T-helper 1 cell treated with Interleukin-12 subunit alpha and Interleukin-12 subunit beta and Interleukin-4 antibody, amounts not matched to agents 30 μg/mL and 1 μg/mL, for 36 hours (primary cell): ENCODE results near the gene MSH6.

ENCODE experiments used
- H3K27ac Mint-ChIP-seq: one replicate; pipeline ENCODE4 v1.8.0; 2021; ENCODE audit warnings: mild to moderate bottlenecking, mixed read lengths
- H3K27me3 Mint-ChIP-seq: one replicate; pipeline ENCODE4 v1.8.0; 2021; ENCODE audit warnings: low read depth, mixed read lengths
- H3K36me3 Mint-ChIP-seq: one replicate; pipeline ENCODE4 v1.8.0; 2021; ENCODE audit warnings: low read depth, mixed read lengths
- H3K4me1 Mint-ChIP-seq: one replicate; pipeline ENCODE4 v1.8.0; 2021; ENCODE audit warnings: low read depth, mixed read lengths
- H3K4me3 Mint-ChIP-seq: one replicate; pipeline ENCODE4 v1.8.0; 2021; ENCODE audit warnings: mild to moderate bottlenecking, moderate library complexity, mixed read lengths
- H3K9me3 Mint-ChIP-seq: one replicate; pipeline ENCODE4 v1.8.0; 2021; ENCODE audit warnings: mixed read lengths

MSH6 gene

DNA sequence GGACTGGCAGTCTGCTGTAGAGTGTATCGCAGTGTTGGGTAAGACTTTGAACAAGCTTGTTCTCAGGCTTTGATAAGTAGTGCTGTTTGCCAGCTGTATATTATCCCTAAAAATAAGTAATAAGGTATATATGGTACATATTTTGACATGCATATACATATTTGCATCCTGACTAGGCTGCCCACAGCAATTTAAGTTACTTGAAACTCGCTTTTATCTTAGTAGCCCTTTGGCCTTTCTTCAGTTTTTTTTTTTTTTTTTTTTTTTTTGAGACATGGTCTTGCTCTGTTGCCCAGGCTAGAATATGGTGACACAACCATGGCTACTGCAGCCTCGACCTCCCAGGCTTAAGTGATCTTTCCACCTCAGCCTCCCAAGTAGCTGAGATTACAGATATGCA is 18.2 kb downstream of the MSH6 start:
- no peak overlapping the region for H3K4me3 Mint-ChIP-seq
- no peak overlapping the region for H3K27ac Mint-ChIP-seq
- peaks cover 74% of the 10 kb centered on the region for H3K36me3 Mint-ChIP-seq
- H3K9me3 Mint-ChIP-seq = peaks cover 10% of the 10 kb centered on the region
- H3K4me1 Mint-ChIP-seq = peaks cover 7% of the 10 kb centered on the region
- H3K27me3 Mint-ChIP-seq = no peaks in the 10 kb centered on the region

DNA sequence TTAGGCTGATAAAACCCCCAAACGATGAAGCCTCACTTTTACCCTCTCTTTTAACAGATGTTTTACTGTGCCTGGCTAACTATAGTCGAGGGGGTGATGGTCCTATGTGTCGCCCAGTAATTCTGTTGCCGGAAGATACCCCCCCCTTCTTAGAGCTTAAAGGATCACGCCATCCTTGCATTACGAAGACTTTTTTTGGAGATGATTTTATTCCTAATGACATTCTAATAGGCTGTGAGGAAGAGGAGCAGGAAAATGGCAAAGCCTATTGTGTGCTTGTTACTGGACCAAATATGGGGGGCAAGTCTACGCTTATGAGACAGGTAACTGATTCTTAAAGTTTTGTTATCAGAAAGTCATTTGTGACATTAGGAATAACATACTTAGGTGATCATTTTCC is 20.4 kb downstream of the MSH6 start:
- Mint-ChIP-seq H3K4me3 (no peak overlapping the region), H3K27me3 (no peaks in the 10 kb centered on the region), H3K36me3 (peaks cover 78% of the 10 kb centered on the region), H3K4me1 (peaks cover 11% of the 10 kb centered on the region), H3K27ac (no peak overlapping the region), H3K9me3 (peaks cover 10% of the 10 kb centered on the region)

DNA sequence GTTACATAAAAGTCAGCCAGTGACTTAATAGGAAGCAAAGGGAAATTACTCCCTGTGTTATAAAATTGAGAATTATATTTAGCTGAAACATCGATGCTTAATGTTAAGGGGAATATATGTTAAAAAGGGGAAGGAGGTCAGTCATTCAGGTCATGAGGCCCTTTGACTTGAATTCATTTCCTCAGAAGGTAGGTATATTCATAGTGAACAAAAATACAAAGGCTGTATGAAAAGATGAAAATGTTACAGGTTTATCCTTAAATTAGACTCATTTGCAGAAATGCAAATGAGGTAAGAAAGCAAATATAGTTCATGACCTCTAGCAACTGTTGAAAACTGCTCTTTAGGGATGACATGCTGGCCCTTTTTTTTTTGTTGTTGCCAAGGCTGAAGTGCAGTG is 20.8 kb downstream of the MSH6 start:
- Mint-ChIP-seq H3K9me3 (peaks cover 10% of the 10 kb centered on the region), H3K27me3 (no peaks in the 10 kb centered on the region), H3K4me1 (peaks cover 8% of the 10 kb centered on the region), H3K4me3 (no peak overlapping the region), H3K27ac (no peak overlapping the region), H3K36me3 (peaks cover 75% of the 10 kb centered on the region)

- Mint-ChIP-seq H3K9me3 (peaks cover 10% of the 10 kb centered on the region), H3K4me1 (peaks cover 6% of the 10 kb centered on the region)
Observed at GRCh38 chr2:47805850-47806249, 22.9 kb downstream of the MSH6 start.

GRCh38 chr2:47808614-47809013 is 25.7 kb downstream of the MSH6 start:
- H3K36me3 Mint-ChIP-seq = peaks cover 56% of the 10 kb centered on the region
- no peaks in the 10 kb centered on the region for H3K27me3 Mint-ChIP-seq
- peaks cover 11% of the 10 kb centered on the region for H3K4me1 Mint-ChIP-seq
- H3K9me3 Mint-ChIP-seq = peaks cover 1% of the 10 kb centered on the region
- no peak overlapping the region for H3K27ac Mint-ChIP-seq
- no peak overlapping the region for H3K4me3 Mint-ChIP-seq

More at GRCh38 chr2:47805850-47806249, 22.9 kb downstream of the MSH6 start:
- Mint-ChIP-seq H3K36me3 (peaks cover 58% of the 10 kb centered on the region), H3K27me3 (no peaks in the 10 kb centered on the region), H3K4me3 (no peak overlapping the region), H3K27ac (no peak overlapping the region)

- Mint-ChIP-seq H3K4me1 (peaks cover 11% of the 10 kb centered on the region), H3K27me3 (no peaks in the 10 kb centered on the region), H3K36me3 (peaks cover 53% of the 10 kb centered on the region), H3K9me3 (no peaks in the 10 kb centered on the region), H3K27ac (no peak overlapping the region), H3K4me3 (no peak overlapping the region)
Observed at GRCh38 chr2:47809903-47810302, 27.0 kb downstream of the MSH6 start.

DNA sequence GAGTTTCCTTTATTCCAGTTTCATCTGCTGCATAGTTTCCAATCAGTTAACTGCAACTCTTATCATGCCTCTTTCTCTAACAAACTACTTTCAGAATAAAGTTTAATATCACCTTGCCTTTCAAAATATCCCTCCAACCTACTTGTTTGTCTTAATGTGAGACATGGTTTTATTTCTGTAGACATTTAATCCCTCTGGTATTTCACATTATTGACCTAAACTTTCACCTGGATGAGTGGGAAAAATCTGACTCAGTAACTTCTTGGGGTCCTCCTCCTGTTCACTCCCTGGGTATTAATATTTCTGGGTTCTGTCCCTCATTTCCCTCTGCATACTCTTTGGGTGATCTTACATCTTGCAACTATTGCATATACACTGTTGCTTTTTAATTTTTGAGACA is 27.9 kb downstream of the MSH6 start:
- Mint-ChIP-seq H3K9me3 (no peaks in the 10 kb centered on the region), H3K36me3 (peaks cover 52% of the 10 kb centered on the region), H3K4me3 (no peak overlapping the region), H3K4me1 (peaks cover 11% of the 10 kb centered on the region), H3K27ac (no peak overlapping the region), H3K27me3 (no peaks in the 10 kb centered on the region)

GRCh38 chr2:47811668-47812067 is 28.7 kb downstream of the MSH6 start:
- Mint-ChIP-seq H3K4me3 (no peak overlapping the region), H3K27me3 (no peaks in the 10 kb centered on the region), H3K9me3 (no peaks in the 10 kb centered on the region), H3K27ac (no peak overlapping the region), H3K4me1 (peaks cover 11% of the 10 kb centered on the region), H3K36me3 (peaks cover 50% of the 10 kb centered on the region)

DNA sequence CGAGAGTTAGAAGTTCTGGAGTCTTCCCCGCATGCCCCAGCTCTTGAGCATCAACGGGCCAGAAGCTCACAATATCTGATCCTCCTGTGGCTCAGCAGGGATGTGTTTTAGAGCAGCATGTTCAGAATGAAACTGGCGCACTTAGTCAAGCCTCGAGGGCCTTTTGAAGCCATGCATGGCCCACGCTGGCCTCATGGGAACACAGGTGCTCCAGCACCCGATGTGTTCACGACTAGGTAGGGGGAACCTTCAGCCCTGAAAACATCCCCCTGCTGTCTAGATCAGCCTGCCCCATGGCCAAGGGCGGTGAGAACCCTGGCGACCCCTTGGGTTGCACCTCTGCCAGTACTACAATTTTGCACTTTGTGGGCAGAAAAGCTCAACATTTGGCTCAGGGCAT is 32.8 kb downstream of the MSH6 start:
- Mint-ChIP-seq H3K27ac (no peak overlapping the region), H3K4me3 (no peak overlapping the region), H3K4me1 (peaks cover 5% of the 10 kb centered on the region), H3K9me3 (no peaks in the 10 kb centered on the region), H3K27me3 (no peaks in the 10 kb centered on the region), H3K36me3 (peaks cover 61% of the 10 kb centered on the region)

DNA sequence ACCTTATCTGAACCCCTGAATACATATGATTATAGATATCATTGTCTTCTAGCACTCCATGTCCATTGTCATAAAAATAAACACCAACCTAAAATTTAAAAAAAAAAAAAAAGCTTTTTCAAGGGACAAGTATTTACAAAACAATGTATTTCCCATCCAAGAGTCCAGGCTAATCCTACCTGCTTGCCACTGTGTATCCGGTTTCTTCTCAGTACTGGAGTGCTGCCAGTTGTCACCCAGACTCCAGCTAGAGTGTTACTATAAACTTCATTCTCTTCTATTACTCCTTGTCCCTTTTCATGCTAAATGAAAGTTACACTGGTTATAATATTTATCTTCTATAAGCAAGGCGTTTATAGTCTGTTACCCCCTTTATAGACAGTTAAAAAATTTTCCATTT is 35.8 kb downstream of the MSH6 start:
- no peaks in the 10 kb centered on the region for H3K9me3 Mint-ChIP-seq
- peaks cover 49% of the 10 kb centered on the region for H3K36me3 Mint-ChIP-seq

DNA sequence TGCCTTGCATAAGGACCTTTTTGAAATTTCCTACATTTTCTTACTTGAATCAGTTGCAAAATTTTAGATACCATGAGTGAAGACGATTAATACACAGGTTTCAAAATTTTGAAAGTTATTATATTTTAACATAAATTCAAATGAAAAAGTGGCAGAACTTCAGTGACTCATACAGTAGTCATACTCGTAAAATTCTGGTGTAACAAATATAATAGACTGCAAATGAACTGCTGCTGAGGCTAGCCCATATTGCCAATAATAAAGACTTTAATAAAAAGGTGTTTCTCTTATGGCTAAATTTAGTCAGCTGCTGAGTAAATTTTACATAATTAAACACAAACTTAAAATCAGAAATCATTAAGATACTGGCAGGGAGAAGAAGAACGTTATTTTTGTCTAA is 36.9 kb downstream of the MSH6 start:
- Mint-ChIP-seq H3K27me3 (no peaks in the 10 kb centered on the region), H3K9me3 (no peaks in the 10 kb centered on the region), H3K4me1 (no peaks in the 10 kb centered on the region), H3K36me3 (peaks cover 46% of the 10 kb centered on the region), H3K27ac (no peak overlapping the region), H3K4me3 (no peak overlapping the region)

More for the DNA sequence above, 35.8 kb downstream of the MSH6 start:
- Mint-ChIP-seq H3K4me1 (no peaks in the 10 kb centered on the region), H3K27me3 (no peaks in the 10 kb centered on the region), H3K4me3 (no peak overlapping the region), H3K27ac (no peak overlapping the region)

DNA sequence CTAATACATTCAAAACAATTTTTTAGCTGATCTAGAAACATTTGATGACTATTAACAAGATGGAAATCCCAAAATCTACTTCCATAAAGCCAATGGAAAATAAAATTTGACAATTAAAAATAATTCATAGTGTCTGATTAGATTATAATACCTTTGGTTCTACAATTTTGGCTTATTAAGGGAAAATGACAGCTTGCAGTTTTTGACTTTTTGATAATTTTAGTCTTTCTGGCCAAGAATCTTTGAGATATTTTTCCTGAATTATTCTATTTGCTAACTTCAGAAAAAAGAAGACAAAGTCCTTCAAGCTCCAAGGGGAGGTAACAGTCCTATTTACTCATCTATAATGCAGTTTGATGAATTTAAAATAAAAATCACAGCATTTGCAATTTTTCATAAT is 39.6 kb downstream of the MSH6 start:
- Mint-ChIP-seq H3K27me3 (no peaks in the 10 kb centered on the region), H3K9me3 (no peaks in the 10 kb centered on the region), H3K4me1 (no peaks in the 10 kb centered on the region), H3K4me3 (no peak overlapping the region), H3K27ac (no peak overlapping the region), H3K36me3 (peaks cover 35% of the 10 kb centered on the region)

DNA sequence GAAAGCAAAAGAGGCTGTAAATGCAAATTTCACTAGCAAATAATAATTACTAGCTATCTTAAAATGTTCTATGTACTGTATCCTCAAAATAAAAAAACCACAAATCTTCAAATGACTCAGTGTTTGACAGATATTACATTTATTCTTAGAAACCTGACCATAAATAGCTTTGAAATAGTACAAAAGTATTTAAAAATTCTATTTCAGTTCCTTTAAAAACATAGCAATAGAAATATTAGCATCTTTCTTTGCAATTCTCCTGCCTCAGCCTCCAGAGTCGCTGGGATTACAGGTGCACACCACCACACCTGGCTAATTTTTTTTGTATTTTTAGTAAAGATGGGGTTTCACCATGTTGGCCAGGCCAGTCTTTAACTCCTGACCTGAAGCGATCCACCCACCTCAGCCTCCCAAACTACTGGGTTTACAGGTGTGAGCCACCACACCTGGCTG is 50.6 kb downstream of the MSH6 start:
- Mint-ChIP-seq H3K9me3 (no peaks in the 10 kb centered on the region), H3K4me3 (no peak overlapping the region), H3K36me3 (peaks cover 34% of the 10 kb centered on the region), H3K27ac (no peak overlapping the region), H3K27me3 (no peaks in the 10 kb centered on the region), H3K4me1 (peaks cover 2% of the 10 kb centered on the region)

DNA sequence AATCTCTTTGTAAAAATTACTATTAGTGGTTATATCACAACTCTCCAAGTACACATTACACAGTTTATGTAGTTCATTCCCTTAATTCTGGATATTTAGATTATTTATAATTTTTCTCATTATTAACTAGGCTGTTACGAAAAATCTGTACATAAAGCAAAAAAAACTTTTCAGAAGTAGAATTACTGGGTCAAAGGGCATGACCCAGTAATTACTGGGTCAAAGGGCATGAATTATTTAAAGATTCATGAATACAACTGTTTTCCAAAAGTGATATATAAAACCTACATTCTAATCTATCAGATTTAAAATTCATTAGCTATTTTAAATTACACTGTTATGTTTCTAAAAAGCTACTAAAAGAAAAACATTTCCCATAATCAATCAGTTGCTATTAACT is 55.3 kb downstream of the MSH6 start:
- Mint-ChIP-seq H3K27ac (no peak overlapping the region), H3K4me1 (peaks cover 10% of the 10 kb centered on the region), H3K27me3 (no peaks in the 10 kb centered on the region), H3K36me3 (peaks cover 15% of the 10 kb centered on the region), H3K9me3 (no peaks in the 10 kb centered on the region), H3K4me3 (no peak overlapping the region)

- no peaks in the 10 kb centered on the region for H3K9me3 Mint-ChIP-seq
- H3K4me1 Mint-ChIP-seq = peaks cover 11% of the 10 kb centered on the region
- H3K27ac Mint-ChIP-seq = no peak overlapping the region
- H3K4me3 Mint-ChIP-seq = no peak overlapping the region
- H3K27me3 Mint-ChIP-seq = no peaks in the 10 kb centered on the region
- H3K36me3 Mint-ChIP-seq = peaks cover 15% of the 10 kb centered on the region
Observed at GRCh38 chr2:47838686-47839085, 55.7 kb downstream of the MSH6 start.

GRCh38 chr2:47842846-47843245 is 59.9 kb downstream of the MSH6 start:
- H3K36me3 Mint-ChIP-seq = peaks cover 8% of the 10 kb centered on the region
- no peaks in the 10 kb centered on the region for H3K27me3 Mint-ChIP-seq
- no peaks in the 10 kb centered on the region for H3K9me3 Mint-ChIP-seq
- H3K27ac Mint-ChIP-seq = no peak overlapping the region
- H3K4me3 Mint-ChIP-seq = no peak overlapping the region
- H3K4me1 Mint-ChIP-seq = peaks cover 12% of the 10 kb centered on the region
